Vagina (tissue), 2 donors: ENCODE results near the gene KIF3B. TPM values are rescaled to one million over a fixed set of nuclear protein-coding genes. Genes with fewer than 3 reads are reported as not detected.

ENCODE experiments used
- DNase-seq, 2 donors: peaks; one replicate each; pipeline ENCODE4 v3.0.0-alpha.2; 2017; ENCODE audit errors: extremely low spot score in 2 of 2
- H3K27ac ChIP-seq: fragments of 200-600 bp; sonication (generic); one replicate; pipeline ENCODE4 v1.5.1; 2019
- H3K27me3 ChIP-seq: fragments of 200-600 bp; sonication (generic); one replicate; pipeline ENCODE4 v1.5.1; 2019
- H3K36me3 ChIP-seq, 2 donors: fragments of 200-600 bp; sonication (generic); one replicate each; pipeline ENCODE4 v1.5.1; 2017 to 2019
- H3K4me1 ChIP-seq: fragments of 200-600 bp; sonication (generic); one replicate; pipeline ENCODE4 v1.5.1; 2019
- H3K4me3 ChIP-seq, 2 donors: fragments of 200-600 bp; sonication (generic); 1 replicate in 1 of 2; 2 replicates in 1 of 2; pipeline ENCODE4 v1.5.1; 2016 to 2019
- H3K9me3 ChIP-seq: fragments of 200-600 bp; sonication (generic); one replicate; pipeline ENCODE4 v1.5.1; 2019
- CTCF ChIP-seq, 3 experiments: fragments of 450-650 bp in 2 of 3; fragments of 200-600 bp in 1 of 3; sonication (generic) in 1 of 3; IDR thresholded peaks; one replicate each; pipeline ENCODE4 v1.5.1; 2017 to 2019; ENCODE audit warnings: antibody characterized with exemption in 3 of 3, mild to moderate bottlenecking in 2 of 3, moderate library complexity in 2 of 3
- POLR2A ChIP-seq, 2 donors: fragments of 450-650 bp; IDR thresholded peaks; one replicate each; pipeline ENCODE4 v1.6.1; 2017; ENCODE audit warnings: antibody characterized with exemption in 2 of 2, mild to moderate bottlenecking in 2 of 2, moderate library complexity in 2 of 2
- POLR2AphosphoS5 ChIP-seq, 2 donors: sonication (generic); formaldehyde crosslinking; IDR thresholded peaks; one replicate each; pipeline ENCODE4 v1.9.0; 2017; ENCODE audit warnings: antibody characterized with exemption in 2 of 2, mild to moderate bottlenecking in 2 of 2, low read depth in 1 of 2; ENCODE audit not compliant: insufficient read depth in 1 of 2
- intact Hi-C: fragments of 100-400 bp; cut with DNase I; formaldehyde crosslinking; loops from one replicate; pipeline ENCODE4 v1.15.1; 2023
- total RNA-seq: library from RNA; depleted of rRNA; stranded (reverse); fragments of >200 nt; gene quantifications from one replicate; pipeline ENCODE4 v1.2.3, GENCODE V29; 2016

KIF3B gene
- total RNA-seq = 16.2 TPM

GRCh38 chr20:32277361-32278198, at the start of gene KIF3B:
KIF3B (plus strand) TSS chr20:32277651; CDS start chr20:32309778, 32,127 bp downstream.
- intact Hi-C loops = no loop called here
- H3K4me3 ChIP-seq = peak within 1 kb of the TSS; percentile 81 to 100
- H3K27ac ChIP-seq = peak within 1 kb of the TSS; percentile 77
- peaks cover 26% of the 10 kb centered on the region for H3K4me1 ChIP-seq
- peak in 1 of 2 donors; percentile 88 for DNase-seq
- no peaks in the 10 kb centered on the region for H3K9me3 ChIP-seq
- H3K36me3 ChIP-seq = no peaks in the 10 kb centered on the region
- H3K27me3 ChIP-seq = no peaks in the 10 kb centered on the region
- TF ChIP-seq POLR2A (IDR thresholded peaks at IDR 0.05) = peak in 1 of 2 donors; percentile 18
- TF ChIP-seq POLR2AphosphoS5 (IDR thresholded peaks at IDR 0.05; ENCODE audit: insufficient read depth in 1 of 2, low read depth in 1 of 2) = peak; percentile 58 to 78
- TF ChIP-seq CTCF (IDR thresholded peaks at IDR 0.05) = no peak

- intact Hi-C loops = no loop called here
- DNase-seq = no peak
- Histone ChIP-seq H3K36me3 (peaks cover 0 to 40% of the 10 kb centered on the region in 2 donors), H3K4me3 (no peak overlapping the region), H3K27me3 (no peaks in the 10 kb centered on the region), H3K27ac (no peak overlapping the region), H3K9me3 (no peaks in the 10 kb centered on the region), H3K4me1 (peaks cover 25% of the 10 kb centered on the region)
- TF ChIP-seq CTCF (IDR thresholded peaks at IDR 0.05) = no peak
- peak in 1 of 2 donors; percentile 49 for TF ChIP-seq POLR2AphosphoS5 (IDR thresholded peaks at IDR 0.05; ENCODE audit: insufficient read depth in 1 of 2, low read depth in 1 of 2)
Observed at GRCh38 chr20:32227744-32228688, 49.4 kb upstream of the KIF3B start.

- Histone ChIP-seq H3K4me1 (peaks cover 25% of the 10 kb centered on the region), H3K36me3 (peaks cover 0 to 38% of the 10 kb centered on the region in 2 donors), H3K27ac (no peak overlapping the region)
Observed at GRCh38 chr20:32229251-32229747, 48.2 kb upstream of the KIF3B start.

GRCh38 chr20:32230707-32231106, 46.7 kb upstream of the KIF3B start:
- TF ChIP-seq CTCF (IDR thresholded peaks at IDR 0.05) (no peak), POLR2AphosphoS5 (IDR thresholded peaks at IDR 0.05; ENCODE audit: insufficient read depth in 1 of 2, low read depth in 1 of 2) (no peak), POLR2A (IDR thresholded peaks at IDR 0.05) (no peak)
- DNase-seq = no peak
- intact Hi-C loops = no loop called here
- Histone ChIP-seq H3K9me3 (no peaks in the 10 kb centered on the region), H3K4me3 (no peak overlapping the region), H3K36me3 (peaks cover 0 to 39% of the 10 kb centered on the region in 2 donors), H3K4me1 (peaks cover 25% of the 10 kb centered on the region), H3K27me3 (no peaks in the 10 kb centered on the region), H3K27ac (no peak overlapping the region)

More at GRCh38 chr20:32229251-32229747, 48.2 kb upstream of the KIF3B start:
- no peaks in the 10 kb centered on the region for H3K9me3 ChIP-seq
- intact Hi-C loops = no loop called here
- H3K27me3 ChIP-seq = no peaks in the 10 kb centered on the region
- no peak overlapping the region for H3K4me3 ChIP-seq
- no peak for TF ChIP-seq POLR2AphosphoS5 (IDR thresholded peaks at IDR 0.05; ENCODE audit: insufficient read depth in 1 of 2, low read depth in 1 of 2)
- TF ChIP-seq POLR2A (IDR thresholded peaks at IDR 0.05) = no peak
- no peak for TF ChIP-seq CTCF (IDR thresholded peaks at IDR 0.05)
- DNase-seq = no peak
